Right lobe of liver (tissue), 6 donors: ENCODE data around the gene SEM1. TPM values are rescaled to one million over a fixed set of nuclear protein-coding genes. Genes with fewer than 3 reads are reported as not detected.
A peak's percentile ranks its signal among the peaks of the same experiment; 100 is the strongest.

Experiments used
- ATAC-seq, 4 donors: fragments of 200-7000 bp; cut with Tn5 transposase; one replicate each; pipeline ENCODE4 v1.9.1; 2020; ENCODE audit warnings: mild to moderate bottlenecking in 4 of 4, moderate library complexity in 4 of 4
- DNase-seq, 3 donors: peaks; one replicate each; pipeline ENCODE4 v3.0.0-alpha.2; 2020
- H3K27ac ChIP-seq, 3 donors: fragments of 200-600 bp; one replicate each; pipeline ENCODE4 v1.8.0; 2022
- H3K27me3 ChIP-seq, 2 donors: fragments of 200-600 bp; one replicate each; pipeline ENCODE4 v1.8.0; 2022
- H3K36me3 ChIP-seq, 4 donors: fragments of 200-600 bp; sonication (generic) in 1 of 4; one replicate each; pipeline versions ENCODE4 v1.5.1 to v1.8.0; 2017 to 2022; ENCODE audit warnings: control low read depth in 1 of 4
- H3K4me1 ChIP-seq, 4 donors: fragments of 200-600 bp; sonication (generic) in 1 of 4; one replicate each; pipeline versions ENCODE4 v1.5.1 to v1.8.0; 2017 to 2022; ENCODE audit warnings: control low read depth in 1 of 4
- H3K4me3 ChIP-seq, 3 donors: fragments of 200-600 bp; one replicate each; pipeline ENCODE4 v1.8.0; 2022
- H3K9me3 ChIP-seq, 4 donors: fragments of 200-600 bp; sonication (generic) in 1 of 4; one replicate each; pipeline versions ENCODE4 v1.5.1 to v1.8.0; 2017 to 2022; ENCODE audit warnings: control low read depth in 1 of 4
- CTCF ChIP-seq, 4 donors: fragments of 200-600 bp in 3 of 4; fragments of 450-650 bp in 1 of 4; IDR thresholded peaks; one replicate each; pipeline versions ENCODE4 v1.5.1 to v1.8.0; 2016 to 2022; ENCODE audit warnings: antibody characterized with exemption in 4 of 4, mild to moderate bottlenecking in 2 of 4
- POLR2A ChIP-seq: fragments of 450-650 bp; IDR thresholded peaks from one replicate; pipeline ENCODE4 v1.6.1; 2017; ENCODE audit warnings: antibody characterized with exemption, mild to moderate bottlenecking
- WGBS: methylation state at CpG from one replicate; pipeline ENCODE4 v1.1.6; 2018; ENCODE audit warnings: low coverage, low lambda C conversion rate; ENCODE audit not compliant: insufficient coverage; ENCODE audit errors: missing lambda C conversion rate; 5-methylcytosine and 5-hydroxymethylcytosine counted together
- intact Hi-C, 2 donors: fragments of 100-400 bp; cut with DNase I; formaldehyde crosslinking; loops; one replicate each; pipeline versions ENCODE4 v1.11.2 to v1.14.1; 2022
- total RNA-seq, 6 experiments: library from RNA; depleted of rRNA in 2 of 6; stranded (reverse); fragments of >200 nt in 2 of 6; fragmentation: NEBNext Ultra II Directional in 3 of 6; extraction: Animal tissue kit (Norgen Biotek cat#: 25700) in 3 of 6; gene quantifications; one replicate each; pipeline versions ENCODE4 v1.1.0 to v1.2.4, GENCODE V29; 2016 to 2023
- donor health status: DM: no; HTN: yes; CAD: no.
- donor health status: DM: no; HTN: no; CAD: no.
- donor health status: DM: no; HTN: no; CAD: no.
- donor health status: DM: no; HTN: yes; CAD: no.
- donor health status: DM: no; HTN: yes; CAD: no.

The SEM1 gene
- total RNA-seq, 6 experiments from 2014 or later = 13.7 to 36.8 (median 23.5) TPM

GRCh38 chr7:96719164-96719563 is 9.5 kb upstream of the SEM1 start:
- Histone ChIP-seq H3K4me1 (peaks cover 0 to 10% (median 0%) of the 10 kb centered on the region in 4 donors), H3K9me3 (no peaks in the 10 kb centered on the region), H3K27me3 (no peaks in the 10 kb centered on the region), H3K36me3 (no peaks in the 10 kb centered on the region), H3K4me3 (no peak overlapping the region), H3K27ac (no peak overlapping the region)
- WGBS = 26% methylated on average over 4 of the region's 4 CpGs
- DNase-seq = no peak
- intact Hi-C loops = no loop called here
- TF ChIP-seq POLR2A = no peak
- TF ChIP-seq CTCF (IDR thresholded peaks at IDR 0.05) = no peak
- ATAC-seq = peak; percentile 42 to 56 (median 50)

- intact Hi-C loops = no loop called here
- no peaks in the 10 kb centered on the region for H3K27me3 ChIP-seq
These were observed 8.7 kb upstream of the SEM1 start for GRCh38 chr7:96718107-96719003.

GRCh38 chr7:96713037-96713436 is 3.4 kb upstream of the SEM1 start:
- no peak for DNase-seq
- Histone ChIP-seq H3K36me3 (no peaks in the 10 kb centered on the region), H3K27ac (no peak overlapping the region), H3K27me3 (no peaks in the 10 kb centered on the region), H3K4me3 (no peak overlapping the region), H3K9me3 (no peaks in the 10 kb centered on the region), H3K4me1 (peaks cover 0 to 9% (median 3%) of the 10 kb centered on the region in 4 donors)
- ATAC-seq = no peak
- TF ChIP-seq POLR2A = no peak
- no peak for TF ChIP-seq CTCF (IDR thresholded peaks at IDR 0.05)
- intact Hi-C loops = no loop called here
- 69% methylated on average over 2 of the region's 3 CpGs for WGBS

More at GRCh38 chr7:96718107-96719003, 8.7 kb upstream of the SEM1 start:
- Histone ChIP-seq H3K4me1 (peaks cover 0 to 10% (median 0%) of the 10 kb centered on the region in 4 donors), H3K27ac (no peak overlapping the region), H3K4me3 (no peak overlapping the region), H3K36me3 (no peaks in the 10 kb centered on the region), H3K9me3 (no peaks in the 10 kb centered on the region)
- WGBS = 42% methylated on average over 3 of the region's 3 CpGs
- ATAC-seq (peak; percentile 71 to 86 (median 78)), DNase-seq (no peak)
- TF ChIP-seq CTCF (IDR thresholded peaks at IDR 0.05) = no peak
- TF ChIP-seq POLR2A = no peak

- Histone ChIP-seq H3K27me3 (no peaks in the 10 kb centered on the region), H3K9me3 (no peaks in the 10 kb centered on the region), H3K36me3 (no peaks in the 10 kb centered on the region), H3K4me1 (peaks cover 0 to 14% (median 6%) of the 10 kb centered on the region in 4 donors), H3K4me3 (no peak overlapping the region), H3K27ac (no peak overlapping the region)
- TF ChIP-seq POLR2A (no peak), CTCF (IDR thresholded peaks at IDR 0.05) (no peak)
- ATAC-seq = no peak
- DNase-seq = no peak
- WGBS = 97% methylated on average over 2 of the region's 2 CpGs
- intact Hi-C loops = no loop called here
These were observed 898 bp upstream of the SEM1 start for GRCh38 chr7:96710544-96710943.
